ENCODE data around the gene KIF1A. TPM values are rescaled to one million over a fixed set of nuclear protein-coding genes. Genes with fewer than 3 reads are reported as not detected.

Gene KIF1A
- total and polyA plus RNA-seq, 10 of the 15 experiments (the other 5 are each of a cell fraction or from before 2014, with no cell fraction given) = 0.04 to 0.95 (median 0.06) TPM; not detected in 5

DNA sequence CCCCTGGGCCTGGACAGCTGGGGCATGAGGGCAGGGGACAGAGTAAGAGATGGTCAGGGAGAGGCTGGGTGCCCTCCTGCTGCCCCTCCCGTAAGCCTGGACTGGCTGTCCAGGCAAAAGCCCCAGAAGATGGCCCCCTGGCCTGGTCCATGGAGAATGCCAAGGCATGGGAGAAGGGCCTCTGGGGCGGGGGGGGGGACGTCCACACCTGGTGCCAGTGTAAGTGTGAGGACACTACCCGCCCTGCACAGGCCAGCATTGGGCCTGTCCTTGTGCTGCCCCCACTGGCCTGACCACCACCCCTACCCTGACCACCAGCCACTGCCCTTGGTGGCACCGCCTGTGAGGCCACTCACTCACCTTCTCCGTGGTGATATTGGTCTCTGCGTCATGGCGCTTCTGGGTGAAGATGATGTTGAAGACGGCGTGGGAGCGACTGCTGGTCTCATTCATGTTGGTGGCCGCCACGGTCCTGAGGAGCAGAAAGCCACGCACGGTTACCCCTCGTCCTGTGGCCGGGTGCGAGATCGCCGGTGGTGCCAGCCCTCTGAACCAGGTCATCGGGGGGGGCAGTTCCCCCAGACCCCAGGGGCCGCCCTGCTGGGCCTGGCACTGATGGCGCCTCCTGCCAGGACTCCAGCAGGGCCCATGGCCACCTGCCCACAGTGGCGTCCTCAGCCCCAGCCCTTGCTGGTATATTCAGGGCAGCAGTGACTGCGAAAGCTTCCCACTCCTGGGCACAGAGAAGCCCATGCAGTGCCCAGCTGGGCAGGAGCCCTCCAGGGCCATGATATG is 35.2 kb downstream of the KIF1A start (continued):
- no peak for TF ChIP-seq PBX3 (IDR thresholded peaks at IDR 0.05; ENCODE audit: insufficient replicate concordance, low read depth, low read length)
- no peak for TF ChIP-seq LARP7 (IDR thresholded peaks at IDR 0.05)
- TF ChIP-seq, protein P1, sequence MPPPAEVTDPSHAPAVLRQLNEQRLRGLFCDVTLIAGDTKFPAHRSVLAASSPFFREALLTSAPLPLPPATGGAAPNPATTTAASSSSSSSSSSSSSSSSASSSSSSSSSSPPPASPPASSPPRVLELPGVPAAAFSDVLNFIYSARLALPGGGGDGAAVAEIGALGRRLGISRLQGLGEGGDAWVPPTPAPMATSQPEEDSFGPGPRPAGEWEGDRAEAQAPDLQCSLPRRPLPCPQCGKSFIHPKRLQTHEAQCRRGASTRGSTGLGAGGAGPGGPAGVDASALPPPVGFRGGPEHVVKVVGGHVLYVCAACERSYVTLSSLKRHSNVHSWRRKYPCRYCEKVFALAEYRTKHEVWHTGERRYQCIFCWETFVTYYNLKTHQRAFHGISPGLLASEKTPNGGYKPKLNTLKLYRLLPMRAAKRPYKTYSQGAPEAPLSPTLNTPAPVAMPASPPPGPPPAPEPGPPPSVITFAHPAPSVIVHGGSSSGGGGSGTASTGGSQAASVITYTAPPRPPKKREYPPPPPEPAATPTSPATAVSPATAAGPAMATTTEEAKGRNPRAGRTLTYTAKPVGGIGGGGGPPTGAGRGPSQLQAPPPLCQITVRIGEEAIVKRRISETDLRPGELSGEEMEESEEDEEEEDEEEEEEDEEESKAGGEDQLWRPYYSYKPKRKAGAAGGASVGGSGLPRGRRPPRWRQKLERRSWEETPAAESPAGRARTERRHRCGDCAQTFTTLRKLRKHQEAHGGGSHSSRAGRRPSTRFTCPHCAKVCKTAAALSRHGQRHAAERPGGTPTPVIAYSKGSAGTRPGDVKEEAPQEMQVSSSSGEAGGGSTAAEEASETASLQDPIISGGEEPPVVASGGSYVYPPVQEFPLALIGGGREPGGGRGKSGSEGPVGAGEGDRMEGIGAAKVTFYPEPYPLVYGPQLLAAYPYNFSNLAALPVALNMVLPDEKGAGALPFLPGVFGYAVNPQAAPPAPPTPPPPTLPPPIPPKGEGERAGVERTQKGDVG (CRISPR knock-in tag; IDR thresholded peaks at IDR 0.05) = no peak
- TF ChIP-seq, protein P2, sequence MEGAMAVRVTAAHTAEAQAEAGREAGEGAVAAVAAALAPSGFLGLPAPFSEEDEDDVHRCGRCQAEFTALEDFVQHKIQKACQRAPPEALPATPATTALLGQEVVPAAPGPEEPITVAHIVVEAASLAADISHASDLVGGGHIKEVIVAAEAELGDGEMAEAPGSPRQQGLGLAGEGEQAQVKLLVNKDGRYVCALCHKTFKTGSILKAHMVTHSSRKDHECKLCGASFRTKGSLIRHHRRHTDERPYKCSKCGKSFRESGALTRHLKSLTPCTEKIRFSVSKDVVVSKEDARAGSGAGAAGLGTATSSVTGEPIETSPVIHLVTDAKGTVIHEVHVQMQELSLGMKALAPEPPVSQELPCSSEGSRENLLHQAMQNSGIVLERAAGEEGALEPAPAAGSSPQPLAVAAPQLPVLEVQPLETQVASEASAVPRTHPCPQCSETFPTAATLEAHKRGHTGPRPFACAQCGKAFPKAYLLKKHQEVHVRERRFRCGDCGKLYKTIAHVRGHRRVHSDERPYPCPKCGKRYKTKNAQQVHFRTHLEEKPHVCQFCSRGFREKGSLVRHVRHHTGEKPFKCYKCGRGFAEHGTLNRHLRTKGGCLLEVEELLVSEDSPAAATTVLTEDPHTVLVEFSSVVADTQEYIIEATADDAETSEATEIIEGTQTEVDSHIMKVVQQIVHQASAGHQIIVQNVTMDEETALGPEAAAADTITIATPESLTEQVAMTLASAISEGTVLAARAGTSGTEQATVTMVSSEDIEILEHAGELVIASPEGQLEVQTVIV (IDR thresholded peaks at IDR 0.05; ENCODE audit: borderline replicate concordance, partially characterized antibody) = no peak
